Adrenal gland (tissue), 5 donors: ENCODE data around the gene USP8.

Experiments used
- POLR2A ChIP-seq, 2 donors: fragments of 450-650 bp; IDR thresholded peaks; one replicate each; pipeline ENCODE4 v1.6.1; 2017; ENCODE audit warnings: antibody characterized with exemption in 2 of 2, mild to moderate bottlenecking in 2 of 2, moderate library complexity in 1 of 2
- TF ChIP-seq, protein P1 (sequence below), 6 experiments: fragments of 450-650 bp in 4 of 6; fragments of 200-600 bp in 2 of 6; sonication (generic) in 1 of 6; IDR thresholded peaks; 1 replicate in 5 of 6; 2 replicates in 1 of 6; pipeline versions ENCODE4 v1.5.1 to v1.8.0; 2016 to 2021; ENCODE audit warnings: antibody characterized with exemption in 6 of 6, mild to moderate bottlenecking in 2 of 6, moderate library complexity in 1 of 6
- donor health status: DM: no; HTN: no; CAD: no.

DNA sequence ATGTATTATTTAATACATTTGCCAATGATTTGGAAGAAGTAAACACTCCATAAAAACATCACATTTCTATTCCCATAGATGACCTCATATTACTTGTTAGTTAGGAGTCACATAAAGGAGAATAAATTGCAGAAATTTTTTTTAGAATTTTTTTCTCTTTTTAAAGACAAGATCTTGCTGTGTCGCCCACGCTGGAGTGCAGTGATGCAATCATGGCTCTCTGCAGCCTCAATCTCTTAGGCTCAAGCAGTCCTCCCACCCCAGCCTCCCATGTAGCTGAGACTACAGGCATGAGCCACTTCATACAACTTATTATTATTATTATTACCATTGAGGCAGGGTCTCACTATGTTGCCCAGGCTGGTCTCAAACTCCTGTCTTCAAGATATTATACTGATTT is 12.3 kb upstream of the USP8 start:
- TF ChIP-seq, protein P1, sequence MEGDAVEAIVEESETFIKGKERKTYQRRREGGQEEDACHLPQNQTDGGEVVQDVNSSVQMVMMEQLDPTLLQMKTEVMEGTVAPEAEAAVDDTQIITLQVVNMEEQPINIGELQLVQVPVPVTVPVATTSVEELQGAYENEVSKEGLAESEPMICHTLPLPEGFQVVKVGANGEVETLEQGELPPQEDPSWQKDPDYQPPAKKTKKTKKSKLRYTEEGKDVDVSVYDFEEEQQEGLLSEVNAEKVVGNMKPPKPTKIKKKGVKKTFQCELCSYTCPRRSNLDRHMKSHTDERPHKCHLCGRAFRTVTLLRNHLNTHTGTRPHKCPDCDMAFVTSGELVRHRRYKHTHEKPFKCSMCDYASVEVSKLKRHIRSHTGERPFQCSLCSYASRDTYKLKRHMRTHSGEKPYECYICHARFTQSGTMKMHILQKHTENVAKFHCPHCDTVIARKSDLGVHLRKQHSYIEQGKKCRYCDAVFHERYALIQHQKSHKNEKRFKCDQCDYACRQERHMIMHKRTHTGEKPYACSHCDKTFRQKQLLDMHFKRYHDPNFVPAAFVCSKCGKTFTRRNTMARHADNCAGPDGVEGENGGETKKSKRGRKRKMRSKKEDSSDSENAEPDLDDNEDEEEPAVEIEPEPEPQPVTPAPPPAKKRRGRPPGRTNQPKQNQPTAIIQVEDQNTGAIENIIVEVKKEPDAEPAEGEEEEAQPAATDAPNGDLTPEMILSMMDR (IDR thresholded peaks at IDR 0.05), result no peak
- no peak for TF ChIP-seq POLR2A (IDR thresholded peaks at IDR 0.05)
